COLO668 (cell line): ENCODE data around the gene TAMM41.
"Not testable (repeated sequence)": the region's sequence is repeated elsewhere in the genome, so short reads cannot be mapped to it uniquely, and the experiment has no call there.

Experiments
- DNase-seq: peaks from one replicate; lab custom pipeline; 2025; ENCODE audit not compliant: unreplicated experiment; lab: John Stamatoyannopoulos, UW

Gene TAMM41

DNA sequence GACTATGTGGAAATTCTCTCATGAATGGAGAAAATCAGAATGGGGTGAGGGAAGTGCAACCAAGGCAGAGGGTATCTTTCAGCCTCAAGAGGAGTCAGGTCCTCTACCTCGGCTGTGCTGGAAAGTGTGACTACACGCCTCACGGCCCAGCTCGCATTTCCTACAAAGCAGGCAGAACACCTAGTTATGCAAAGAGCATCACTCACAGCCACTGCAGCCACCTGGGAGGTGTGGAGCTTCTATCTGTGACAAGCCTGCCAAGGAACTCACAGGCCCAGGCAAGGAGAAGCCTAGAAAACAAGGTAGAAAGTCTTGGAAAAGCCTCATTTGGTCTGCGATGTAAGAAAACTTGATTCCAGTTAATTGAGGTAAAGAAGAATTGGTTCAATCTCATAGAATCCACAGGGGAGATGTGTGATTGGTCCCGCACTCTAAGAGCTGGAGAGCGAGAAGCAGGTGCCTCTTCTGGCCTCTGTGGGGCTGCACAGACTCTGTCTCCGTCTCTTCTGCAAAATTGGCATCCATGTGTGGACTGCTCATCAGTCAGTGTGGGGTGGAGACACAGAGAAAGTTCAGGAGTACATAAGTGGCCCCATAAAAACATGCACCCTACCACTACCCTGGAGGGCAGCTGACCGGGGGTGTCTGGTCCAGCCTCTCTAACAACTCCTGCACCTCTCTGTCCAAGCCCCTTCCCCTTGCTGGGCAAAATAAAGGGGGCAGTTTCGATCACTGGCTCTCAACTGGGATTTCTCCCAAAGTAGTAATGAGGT lies 76.8 kb downstream of the TAMM41 start:
- no peak for DNase-seq

DNA sequence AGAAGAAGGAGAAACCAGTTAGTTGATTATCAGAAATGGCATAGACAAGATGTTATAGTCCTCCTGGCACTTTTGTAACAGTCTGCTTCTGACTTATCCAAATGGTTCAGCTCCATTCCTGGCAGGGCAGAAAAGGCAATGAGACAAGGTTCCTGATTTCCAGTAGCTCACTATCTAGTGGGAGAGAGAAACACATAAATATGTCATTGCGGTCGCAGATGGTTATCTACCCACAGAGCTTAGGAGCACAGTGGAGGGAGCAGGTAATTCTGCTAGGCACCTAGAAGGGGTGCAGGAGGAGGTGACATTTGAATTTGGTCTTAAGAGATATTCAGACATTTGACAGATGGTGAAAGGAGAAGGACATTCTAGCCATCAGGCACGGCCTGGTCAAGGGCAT lies 78.1 kb downstream of the TAMM41 start:
- no peak for DNase-seq

DNA sequence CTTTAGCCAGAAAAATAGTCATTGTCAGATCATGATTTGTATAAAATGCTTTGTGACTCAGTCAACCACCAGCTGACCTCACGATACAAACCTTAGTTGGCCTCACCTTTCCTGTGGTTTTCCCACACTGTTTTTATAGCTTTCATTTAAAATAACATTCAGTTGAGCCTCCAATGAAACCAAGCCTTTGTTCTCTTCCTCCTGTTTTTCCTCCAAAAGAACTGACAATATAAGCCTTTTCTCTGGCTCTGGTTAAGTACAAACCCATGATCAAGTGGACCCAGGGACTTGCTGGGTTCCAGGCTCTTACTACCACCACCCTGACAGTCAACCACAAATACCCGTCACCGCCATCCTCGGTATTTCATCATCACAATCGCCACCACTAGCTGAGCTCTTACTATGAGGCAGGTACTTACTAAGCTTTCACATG lies 81.7 kb downstream of the TAMM41 start:
- no peak for DNase-seq

DNA sequence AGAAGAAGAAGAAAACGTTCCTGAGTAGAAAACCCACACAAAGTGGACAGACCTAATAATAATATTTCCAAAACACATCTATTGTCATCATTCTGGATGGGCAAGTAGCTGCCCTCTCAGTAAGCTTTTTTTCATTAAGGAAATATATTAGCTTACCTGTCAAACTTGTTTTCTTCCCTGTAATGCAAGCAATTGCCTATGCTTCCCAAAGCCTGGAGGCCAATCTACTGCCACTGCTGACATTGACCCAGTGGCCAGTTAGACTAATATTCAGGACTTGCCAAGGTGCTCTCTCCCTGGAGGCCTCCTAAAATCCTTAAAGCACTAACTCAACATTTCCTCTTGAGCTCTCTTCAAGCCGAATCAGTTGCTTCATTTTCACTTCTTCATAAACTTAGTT lies 86.7 kb downstream of the TAMM41 start:
- no peak for DNase-seq

DNA sequence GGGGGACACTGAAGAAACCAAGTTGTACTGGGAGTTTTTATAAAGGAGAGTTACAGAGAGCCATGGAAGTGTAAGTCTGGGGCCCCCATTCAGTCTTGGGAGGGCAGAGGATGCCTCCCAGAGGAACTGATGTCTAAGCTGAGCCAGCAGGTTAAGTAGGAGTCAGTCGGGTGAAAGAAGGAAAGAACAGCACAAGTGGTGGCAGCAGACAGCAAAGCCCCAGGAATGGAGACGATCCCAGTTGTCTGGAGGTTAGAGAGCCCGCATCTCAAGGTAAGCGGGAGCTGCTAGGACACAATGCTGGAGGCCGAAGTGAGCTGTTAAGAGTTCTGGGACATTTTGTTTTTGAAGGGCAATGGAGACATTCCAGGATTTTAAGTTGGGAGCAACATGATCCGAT lies 88.8 kb downstream of the TAMM41 start:
- DNase-seq, result no peak

DNA sequence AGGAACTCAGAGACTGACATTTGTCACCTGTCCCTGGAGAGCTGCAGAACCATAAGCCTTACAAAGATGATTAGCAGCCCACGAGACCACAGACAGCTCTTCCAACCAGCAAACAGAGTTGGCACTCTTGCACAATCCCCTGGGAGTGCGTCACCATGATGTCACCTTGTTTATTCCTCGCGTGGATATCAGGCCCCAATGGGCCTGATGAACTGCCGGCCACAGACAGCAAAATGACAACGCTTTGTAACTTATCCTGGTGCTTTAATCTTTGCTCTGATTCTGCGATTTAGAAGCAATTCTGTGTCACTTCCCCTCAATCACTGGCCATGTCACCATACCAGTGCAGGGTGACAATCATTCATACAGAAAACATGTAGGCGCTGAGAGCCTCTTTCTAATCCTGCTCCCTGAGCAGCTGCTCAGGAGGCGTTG lies 89.2 kb downstream of the TAMM41 start:
- no peak for DNase-seq

DNA sequence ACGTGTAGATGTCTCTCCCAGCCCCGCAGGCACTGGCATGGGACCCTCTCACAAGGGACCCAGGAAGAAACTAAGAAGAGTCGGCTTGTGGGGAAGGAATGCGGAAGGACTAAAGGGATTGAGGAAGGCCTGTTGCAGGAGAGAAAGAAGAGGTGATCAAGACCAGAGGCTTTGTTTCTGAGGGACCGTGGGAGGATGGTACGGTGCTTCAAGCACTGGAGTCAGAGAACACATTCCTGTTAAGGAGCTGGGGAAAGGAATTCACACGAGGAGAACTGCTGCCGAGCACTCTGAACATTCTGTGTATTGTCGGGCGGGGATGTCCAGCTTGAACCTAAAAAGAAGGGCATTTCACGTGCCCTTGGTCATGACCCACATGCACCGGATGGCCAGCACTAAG lies 91.4 kb downstream of the TAMM41 start:
- no peak for DNase-seq

DNA sequence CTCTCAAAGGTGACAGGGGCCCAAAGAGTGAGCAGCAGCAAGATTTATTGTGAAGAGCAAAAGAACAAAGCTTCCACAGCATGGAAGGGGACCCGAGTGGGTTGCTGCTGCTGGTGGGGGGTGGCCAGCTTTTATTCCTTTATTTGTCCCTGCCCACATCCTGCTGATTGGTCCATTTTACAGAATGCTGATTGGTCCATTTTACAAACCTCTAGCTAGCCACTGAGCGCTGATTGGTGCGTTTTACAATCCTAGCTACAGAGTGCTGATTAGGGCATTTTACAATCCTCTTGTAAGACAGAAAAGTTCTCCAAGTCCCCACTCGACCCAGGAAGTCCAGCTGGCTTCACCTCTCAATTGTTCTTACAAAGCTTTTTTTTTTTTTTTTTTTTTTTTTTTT lies 94.4 kb downstream of the TAMM41 start:
- DNase-seq, result not testable (repeated sequence)

DNA sequence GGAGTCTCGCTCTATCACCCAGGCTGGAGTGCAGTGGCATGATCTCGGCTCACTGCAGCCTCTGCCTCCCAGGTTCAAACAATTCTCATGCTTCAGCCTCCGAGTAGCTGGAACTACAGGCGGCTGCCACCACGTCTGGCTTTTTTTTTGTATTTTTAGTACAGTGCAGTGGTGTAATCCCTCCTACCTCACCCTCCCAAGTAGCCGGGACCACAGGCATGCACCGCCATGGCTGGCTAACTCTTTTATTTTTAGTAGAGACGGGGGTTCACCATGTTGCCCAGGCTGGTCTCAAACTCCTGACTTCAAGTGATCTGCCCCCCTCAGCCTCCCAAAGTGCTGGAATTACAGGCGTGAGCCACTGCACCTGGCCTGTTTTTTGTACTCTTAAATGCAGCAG lies 98.4 kb downstream of the TAMM41 start:
- DNase-seq, result not testable (repeated sequence)
